ENCODE results near the gene MLF1. TPM values are rescaled to one million over a fixed set of nuclear protein-coding genes. Genes with fewer than 3 reads are reported as not detected.

The MLF1 gene
- total and polyA plus RNA-seq, 2 donors (not counting 1 experiment from before 2014, with no cell fraction given): 0.25 TPM; not detected in 1

DNA sequence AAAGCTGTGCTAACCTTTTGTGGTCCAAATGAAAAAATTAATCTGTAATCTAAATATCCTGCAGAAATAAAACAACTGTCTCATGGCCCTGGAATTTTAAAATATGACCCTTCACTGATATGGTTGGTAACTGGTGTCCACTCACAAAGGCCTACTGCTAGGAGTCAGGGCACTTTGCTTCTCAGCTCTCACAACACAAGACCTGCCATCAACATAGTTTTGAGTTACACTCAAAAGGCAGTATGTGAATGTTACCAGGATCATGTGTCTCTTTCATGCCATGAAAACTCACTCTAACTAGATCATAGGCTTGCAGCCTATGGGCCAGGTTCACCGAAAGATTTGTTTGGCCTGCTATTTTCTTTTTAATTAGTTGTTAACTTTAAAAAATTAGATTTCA lies 10.0 kb upstream of the MLF1 start:
- Mint-ChIP-seq H3K27me3 (peaks cover 18% of the 10 kb centered on the region), H3K9me3 (ENCODE audit: insufficient read depth) (peaks cover 2% of the 10 kb centered on the region), H3K27ac (no peak overlapping the region), H3K4me1 (no peaks in the 10 kb centered on the region), H3K4me3 (no peak overlapping the region)
- Histone ChIP-seq H4K20me1 (ENCODE audit: control insufficient read depth, insufficient read depth, low read length, poor library complexity, severe bottlenecking) (no peaks in the 10 kb centered on the region), H3K4me2 (replicated peaks; ENCODE audit: low read depth, low read length, poor library complexity, severe bottlenecking) (no peak overlapping the region), H3K4me1 (ENCODE audit: control insufficient read depth in 2 of 2, insufficient read depth in 2 of 2, low read length in 2 of 2) (no peaks in the 10 kb centered on the region), H3K79me2 (ENCODE audit: control insufficient read depth, insufficient read depth, low read length) (no peaks in the 10 kb centered on the region), H2AFZ (ENCODE audit: insufficient read depth, low read depth, low read length, poor library complexity, severe bottlenecking) (no peak overlapping the region), H3K9ac (ENCODE audit: low read length) (no peak overlapping the region), H3K4me3 (ENCODE audit: control extremely low read depth in 1 of 5, extremely low read depth in 1 of 5, insufficient read depth in 1 of 5, low read depth in 2 of 5, low read length in 4 of 5) (no peak overlapping the region), H3K27ac (ENCODE audit: low read length in 2 of 2) (no peak overlapping the region), H3K36me3 (replicated peaks in 1 of 2; ENCODE audit: control extremely low read depth in 1 of 2, control insufficient read depth in 1 of 2, extremely low read depth in 1 of 2, insufficient read depth in 2 of 2, low read length in 1 of 2) (no peaks in the 10 kb centered on the region), H3K27me3 (replicated peaks in 1 of 4; ENCODE audit: control extremely low read depth in 1 of 4, control insufficient read depth in 3 of 4, insufficient read depth in 4 of 4, low read length in 3 of 4) (peaks cover 0 to 3% (median 0%) of the 10 kb centered on the region in 4 experiments), H3K9me3 (ENCODE audit: control extremely low read depth in 1 of 3, control insufficient read depth in 2 of 3, insufficient read depth in 1 of 3, low read length in 2 of 3) (peaks cover 0 to 7% (median 4%) of the 10 kb centered on the region in 3 donors)
- ATAC-seq (ENCODE audit: low read depth) (no peak), DNase-seq (no peak)
- WGBS (ENCODE audit: insufficient coverage): no CpG with 5 or more reads among the region's 1 CpG
- CTCF ChIA-PET: no interaction called here
- intact Hi-C loops (cut with micrococcal nuclease): no loop called here
- POLR2A ChIA-PET: no interaction called here
- TF ChIP-seq, protein P1, sequence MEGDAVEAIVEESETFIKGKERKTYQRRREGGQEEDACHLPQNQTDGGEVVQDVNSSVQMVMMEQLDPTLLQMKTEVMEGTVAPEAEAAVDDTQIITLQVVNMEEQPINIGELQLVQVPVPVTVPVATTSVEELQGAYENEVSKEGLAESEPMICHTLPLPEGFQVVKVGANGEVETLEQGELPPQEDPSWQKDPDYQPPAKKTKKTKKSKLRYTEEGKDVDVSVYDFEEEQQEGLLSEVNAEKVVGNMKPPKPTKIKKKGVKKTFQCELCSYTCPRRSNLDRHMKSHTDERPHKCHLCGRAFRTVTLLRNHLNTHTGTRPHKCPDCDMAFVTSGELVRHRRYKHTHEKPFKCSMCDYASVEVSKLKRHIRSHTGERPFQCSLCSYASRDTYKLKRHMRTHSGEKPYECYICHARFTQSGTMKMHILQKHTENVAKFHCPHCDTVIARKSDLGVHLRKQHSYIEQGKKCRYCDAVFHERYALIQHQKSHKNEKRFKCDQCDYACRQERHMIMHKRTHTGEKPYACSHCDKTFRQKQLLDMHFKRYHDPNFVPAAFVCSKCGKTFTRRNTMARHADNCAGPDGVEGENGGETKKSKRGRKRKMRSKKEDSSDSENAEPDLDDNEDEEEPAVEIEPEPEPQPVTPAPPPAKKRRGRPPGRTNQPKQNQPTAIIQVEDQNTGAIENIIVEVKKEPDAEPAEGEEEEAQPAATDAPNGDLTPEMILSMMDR (IDR thresholded peaks at IDR 0.05): no peak
- TF ChIP-seq EZH2 (IDR thresholded peaks at IDR 0.05; ENCODE audit: borderline replicate concordance, insufficient read depth, low read depth, low read length, poor library complexity, severe bottlenecking): no peak

DNA sequence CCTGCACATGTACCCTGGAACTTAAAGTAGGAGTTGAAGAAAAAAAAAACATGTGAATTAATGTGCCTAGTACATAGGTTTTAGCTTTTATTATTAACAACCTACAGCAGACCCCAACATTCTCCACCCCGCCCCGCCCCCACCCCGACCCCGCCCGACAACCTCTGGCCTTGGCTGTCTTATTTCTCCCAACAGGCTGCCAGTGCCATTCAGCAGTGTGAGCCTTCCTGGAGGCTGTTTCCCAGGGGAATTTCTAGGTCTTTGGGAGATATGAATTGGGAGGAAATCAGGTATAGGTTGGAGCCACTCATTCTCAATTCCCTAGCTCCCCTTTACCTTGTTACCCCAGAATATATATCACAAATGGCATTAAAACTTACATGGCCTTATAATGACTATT lies 8.3 kb upstream of the MLF1 start:
- H3K79me2 ChIP-seq (ENCODE audit: control insufficient read depth, insufficient read depth, low read length): no peaks in the 10 kb centered on the region
- intact Hi-C loops (cut with micrococcal nuclease): no loop called here
- POLR2A ChIA-PET: no interaction called here
- Mint-ChIP-seq H3K4me3 (no peak overlapping the region), H3K9me3 (ENCODE audit: insufficient read depth) (peaks cover 2% of the 10 kb centered on the region), H3K4me1 (no peaks in the 10 kb centered on the region), H3K27ac (no peak overlapping the region), H3K27me3 (peaks cover 22% of the 10 kb centered on the region)
- no peaks in the 10 kb centered on the region for H3K4me1 ChIP-seq (ENCODE audit: control insufficient read depth in 2 of 2, insufficient read depth in 2 of 2, low read length in 2 of 2)
- TF ChIP-seq, protein P1 (IDR thresholded peaks at IDR 0.05): no peak
- TF ChIP-seq EZH2 (IDR thresholded peaks at IDR 0.05; ENCODE audit: borderline replicate concordance, insufficient read depth, low read depth, low read length, poor library complexity, severe bottlenecking): no peak
- peaks cover 0 to 5% (median 4%) of the 10 kb centered on the region in 3 donors for H3K9me3 ChIP-seq (ENCODE audit: control extremely low read depth in 1 of 3, control insufficient read depth in 2 of 3, insufficient read depth in 1 of 3, low read length in 2 of 3)
- H3K4me2 ChIP-seq (replicated peaks; ENCODE audit: low read depth, low read length, poor library complexity, severe bottlenecking): no peak overlapping the region
- H3K27me3 ChIP-seq (replicated peaks in 1 of 4; ENCODE audit: control extremely low read depth in 1 of 4, control insufficient read depth in 3 of 4, insufficient read depth in 4 of 4, low read length in 3 of 4): peaks cover 0 to 7% (median 2%) of the 10 kb centered on the region in 4 experiments
- CTCF ChIA-PET: no interaction called here
- no peak overlapping the region for H3K27ac ChIP-seq (ENCODE audit: low read length in 2 of 2)
- H3K4me3 ChIP-seq (ENCODE audit: control extremely low read depth in 1 of 5, extremely low read depth in 1 of 5, insufficient read depth in 1 of 5, low read depth in 2 of 5, low read length in 4 of 5): no peak overlapping the region
- H3K36me3 ChIP-seq (replicated peaks in 1 of 2; ENCODE audit: control extremely low read depth in 1 of 2, control insufficient read depth in 1 of 2, extremely low read depth in 1 of 2, insufficient read depth in 2 of 2, low read length in 1 of 2): no peaks in the 10 kb centered on the region
- ATAC-seq (ENCODE audit: low read depth) (no peak), DNase-seq (no peak)
- no peaks in the 10 kb centered on the region for H4K20me1 ChIP-seq (ENCODE audit: control insufficient read depth, insufficient read depth, low read length, poor library complexity, severe bottlenecking)
- WGBS (ENCODE audit: insufficient coverage): no CpG with 5 or more reads among the region's 5 CpGs
- H3K9ac ChIP-seq (ENCODE audit: low read length): no peak overlapping the region
- no peak overlapping the region for H2AFZ ChIP-seq (ENCODE audit: insufficient read depth, low read depth, low read length, poor library complexity, severe bottlenecking)

All from B cell (primary cell).